HG03558 (cell line): ENCODE data around the gene IKZF4.
"Not testable (repeated sequence)": the region's sequence is repeated elsewhere in the genome, so short reads cannot be mapped to it uniquely, and the experiment has no call there.

Experiments
- ATAC-seq: cut with Tn5 transposase; IDR thresholded peaks from one replicate; pipeline ENCODE4 v1.9.1; 2021; ENCODE audit warnings: moderate number of reproducible peaks; ENCODE audit not compliant: unreplicated experiment; ENCODE audit errors: extremely low read depth

IKZF4 gene

DNA sequence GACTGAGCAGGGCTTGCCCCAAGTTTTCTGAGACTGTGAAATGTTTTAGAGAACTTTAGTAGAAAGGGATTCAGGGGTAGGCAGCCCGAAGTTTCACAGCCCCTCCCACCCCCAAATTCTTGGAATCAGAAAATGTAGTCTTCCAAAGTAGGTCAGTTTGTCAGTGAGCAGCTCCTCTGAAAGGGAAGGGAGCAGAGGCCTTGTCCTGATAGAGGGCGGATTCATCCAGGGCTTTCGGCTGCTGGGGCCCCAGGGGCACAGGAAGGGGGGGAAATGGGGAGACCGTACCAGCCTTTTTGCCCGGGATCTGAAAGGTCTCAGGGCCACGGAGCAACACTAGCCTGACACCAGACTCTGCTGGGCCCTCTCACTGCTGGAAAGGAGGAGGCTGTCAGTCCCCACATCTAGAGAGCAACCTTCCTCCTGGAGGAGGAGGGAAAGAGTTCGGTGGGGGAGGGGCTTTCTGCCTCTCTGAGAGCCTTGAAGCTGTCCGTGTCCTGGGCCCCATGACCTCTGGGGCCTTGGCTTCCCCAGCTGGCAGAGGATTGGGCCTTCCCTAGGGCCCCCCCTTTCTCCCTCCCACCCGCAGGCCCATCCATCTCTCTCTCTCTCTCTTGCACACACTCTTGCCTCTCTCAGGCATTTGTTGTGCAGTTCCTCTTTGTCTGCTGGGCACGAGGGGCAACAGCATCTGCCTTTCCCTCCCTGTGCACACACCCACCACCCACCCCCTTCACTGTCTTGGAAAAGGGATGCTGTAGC is at the start of gene IKZF4:
Gene IKZF4 (plus strand): TSS at position 621 of the 762 bp plus-strand sequence. CDS start 451 bp downstream, outside the sequence.
- no peak for ATAC-seq

DNA sequence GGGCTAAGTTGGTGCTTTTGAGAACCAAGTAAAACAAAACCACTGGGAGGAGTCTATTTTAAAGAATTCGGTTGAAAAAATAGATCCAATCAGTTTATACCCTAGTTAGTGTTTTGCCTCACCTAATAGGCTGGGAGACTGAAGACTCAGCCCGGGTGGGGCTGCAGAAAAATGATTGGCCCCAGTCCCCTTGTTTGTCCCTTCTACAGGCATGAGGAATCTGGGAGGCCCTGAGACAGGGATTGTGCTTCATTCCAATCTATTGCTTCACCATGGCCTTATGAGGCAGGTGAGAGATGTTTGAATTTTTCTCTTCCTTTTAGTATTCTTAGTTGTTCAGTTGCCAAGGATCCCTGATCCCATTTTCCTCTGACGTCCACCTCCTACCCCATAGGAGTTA is 48.8 kb upstream of the IKZF4 start:
- ATAC-seq = no peak

- no peak for ATAC-seq
Measured at GRCh38 chr12:55972456-55972855, 48.4 kb upstream of the IKZF4 start.

GRCh38 chr12:55972911-55973598 is 47.8 kb upstream of the IKZF4 start:
- ATAC-seq = no peak

- peak; percentile 79 for ATAC-seq
Measured at GRCh38 chr12:55973599-55974307, 47.1 kb upstream of the IKZF4 start, which contains the start of gene RAB5B. Gene RAB5B (plus strand): TSS chr12:55974078. CDS start chr12:55986961, 12,883 bp downstream.

DNA sequence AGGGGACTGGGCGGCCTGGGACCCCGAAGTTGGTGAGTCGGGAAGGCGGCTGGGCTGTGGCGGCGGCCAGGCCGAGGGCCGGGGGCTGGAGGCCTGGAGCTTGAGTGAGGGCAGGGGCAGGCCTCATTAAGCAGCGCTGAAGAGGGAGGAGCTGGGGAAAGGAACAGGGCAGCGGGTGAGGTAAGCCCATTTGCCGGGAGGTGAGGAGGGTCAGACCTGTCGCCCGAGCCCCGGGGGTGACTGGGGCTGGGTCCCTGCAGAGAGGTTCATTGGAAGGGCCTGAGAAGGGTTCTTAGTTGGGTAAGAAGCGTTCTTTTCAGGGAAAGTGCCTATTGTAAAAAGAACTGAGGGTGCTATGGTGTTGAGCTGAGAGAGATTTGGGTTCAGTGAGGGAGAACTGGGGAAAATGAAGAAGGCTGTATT is 46.5 kb upstream of the IKZF4 start:
- no peak for ATAC-seq

DNA sequence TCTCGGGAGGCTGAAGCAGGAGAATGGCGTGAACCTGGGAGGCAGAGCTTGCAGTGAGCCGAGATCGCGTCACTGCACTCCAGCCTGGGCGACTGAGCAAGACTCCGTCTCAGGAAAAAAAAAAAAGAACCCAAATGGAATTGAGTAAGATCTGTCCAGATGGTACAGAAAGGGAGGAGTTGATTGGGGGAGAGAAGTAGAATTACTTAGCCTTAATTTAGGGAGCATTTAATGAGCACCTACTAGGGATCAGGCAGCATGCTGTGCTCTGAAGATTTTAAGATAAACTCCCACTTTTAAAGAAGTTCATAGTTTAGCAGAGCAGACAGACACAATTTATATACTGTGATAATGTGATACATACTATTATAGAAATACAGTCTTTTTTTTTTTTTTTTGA is 42.5 kb upstream of the IKZF4 start:
- no peak for ATAC-seq

DNA sequence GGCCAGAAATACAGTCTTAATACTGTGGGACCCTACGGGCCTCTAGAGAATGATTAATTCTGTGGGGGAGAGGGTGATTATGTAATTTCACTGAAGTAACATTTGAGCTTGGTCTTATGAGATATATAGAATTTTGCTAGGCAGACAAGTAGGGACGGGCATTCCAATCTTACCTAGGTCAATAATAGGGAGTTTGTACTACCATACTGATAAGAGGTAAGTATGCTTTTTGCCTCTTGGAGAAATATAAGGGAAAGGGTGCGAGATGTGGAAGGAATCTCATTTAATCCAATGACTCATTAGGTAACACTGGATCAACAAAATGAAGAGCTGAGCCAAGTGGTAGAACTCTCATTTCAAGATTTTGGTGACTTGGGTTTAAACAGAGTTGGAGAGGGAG is 41.8 kb upstream of the IKZF4 start:
- ATAC-seq = no peak

GRCh38 chr12:55981882-55982281 is 39.0 kb upstream of the IKZF4 start:
- not testable (repeated sequence) for ATAC-seq

GRCh38 chr12:55982319-55982936 is 38.4 kb upstream of the IKZF4 start:
- no peak for ATAC-seq

GRCh38 chr12:55983232-55983842 is 37.5 kb upstream of the IKZF4 start:
- no peak for ATAC-seq

DNA sequence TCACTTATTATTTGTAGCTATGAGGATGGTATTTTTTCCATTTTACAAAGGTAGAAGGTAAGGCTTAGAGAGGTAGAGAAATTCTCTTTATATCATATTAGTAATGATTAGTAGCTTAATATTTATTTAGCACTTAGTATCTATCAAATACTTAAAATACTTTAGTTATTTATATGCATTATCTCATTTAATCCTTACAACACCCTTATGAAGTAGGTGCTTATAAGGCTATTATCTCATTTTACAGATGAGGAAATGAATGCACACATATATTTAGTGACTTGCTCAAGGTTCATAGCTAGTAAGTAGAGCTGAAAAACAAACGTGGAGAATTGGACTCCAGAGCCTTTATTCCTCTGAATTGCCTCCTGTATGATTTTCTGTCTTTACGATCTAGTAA is 36.0 kb upstream of the IKZF4 start:
- no peak for ATAC-seq

DNA sequence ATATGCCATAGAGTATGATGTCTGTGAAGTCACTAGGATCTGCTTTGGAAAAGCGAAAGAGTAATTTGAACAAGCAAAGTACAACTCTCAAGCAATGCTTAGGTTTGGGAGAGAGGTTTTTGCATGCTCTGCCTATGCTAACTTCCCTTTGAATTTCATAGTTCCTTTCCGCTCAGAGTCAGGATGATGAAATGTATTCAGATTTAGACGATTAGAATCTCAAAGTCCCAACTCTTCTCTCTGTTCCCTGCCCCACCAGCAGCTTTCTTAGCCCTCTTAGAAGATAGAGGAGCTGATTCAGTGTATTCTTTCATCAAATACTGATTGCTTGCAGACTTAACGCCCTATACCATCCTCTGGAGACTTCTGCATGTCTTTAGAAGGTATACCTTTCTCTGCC is 35.5 kb upstream of the IKZF4 start:
- no peak for ATAC-seq

- ATAC-seq = not testable (repeated sequence)
Measured at GRCh38 chr12:55985976-55986375, 34.9 kb upstream of the IKZF4 start.

DNA sequence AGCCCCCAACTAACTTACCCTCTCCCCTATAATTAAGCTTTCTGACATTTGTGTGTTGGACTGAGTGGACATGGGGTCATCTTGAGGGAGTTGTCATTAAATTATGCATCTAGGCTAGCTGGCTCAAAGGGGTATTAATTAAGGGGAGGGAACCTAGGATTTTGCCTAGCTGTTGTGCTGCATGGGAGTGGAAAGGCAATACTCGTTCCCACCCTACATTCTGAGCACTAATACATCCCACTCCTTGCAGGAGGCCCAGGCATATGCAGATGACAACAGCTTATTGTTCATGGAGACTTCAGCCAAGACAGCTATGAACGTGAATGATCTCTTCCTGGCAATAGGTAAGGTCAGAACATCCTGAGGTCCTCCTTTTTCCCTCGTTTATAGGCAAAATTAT is 29.7 kb upstream of the IKZF4 start:
- no peak for ATAC-seq

DNA sequence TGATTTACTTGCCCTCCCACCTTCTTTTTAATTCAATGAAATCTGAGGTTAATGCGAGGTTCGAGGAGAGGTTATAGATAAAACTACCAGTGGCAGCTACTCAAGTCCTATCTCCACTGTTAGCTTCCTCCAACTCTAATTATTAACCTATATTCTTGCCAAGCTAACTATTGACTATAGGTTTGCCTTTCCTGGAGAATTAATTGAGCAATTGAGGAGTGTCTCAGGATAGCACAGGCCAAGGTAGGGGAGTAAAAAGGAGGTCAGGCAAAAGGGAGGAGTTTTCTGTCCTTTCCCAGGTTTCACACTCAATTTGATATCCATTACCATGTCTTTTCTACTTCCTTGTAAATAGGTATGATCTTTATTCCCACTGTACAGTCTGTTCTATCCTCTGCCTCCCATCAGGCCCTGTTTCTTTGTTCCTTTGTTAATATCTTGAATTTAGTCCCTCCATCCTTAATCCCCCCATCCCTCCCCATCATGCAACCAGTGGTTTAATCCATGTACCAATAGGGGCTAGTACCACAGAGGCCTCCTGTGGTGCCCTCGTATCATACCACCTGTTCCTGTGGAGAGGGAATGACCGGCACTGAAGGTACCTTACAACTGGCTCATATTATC is 27.5 kb upstream of the IKZF4 start:
- no peak for ATAC-seq

DNA sequence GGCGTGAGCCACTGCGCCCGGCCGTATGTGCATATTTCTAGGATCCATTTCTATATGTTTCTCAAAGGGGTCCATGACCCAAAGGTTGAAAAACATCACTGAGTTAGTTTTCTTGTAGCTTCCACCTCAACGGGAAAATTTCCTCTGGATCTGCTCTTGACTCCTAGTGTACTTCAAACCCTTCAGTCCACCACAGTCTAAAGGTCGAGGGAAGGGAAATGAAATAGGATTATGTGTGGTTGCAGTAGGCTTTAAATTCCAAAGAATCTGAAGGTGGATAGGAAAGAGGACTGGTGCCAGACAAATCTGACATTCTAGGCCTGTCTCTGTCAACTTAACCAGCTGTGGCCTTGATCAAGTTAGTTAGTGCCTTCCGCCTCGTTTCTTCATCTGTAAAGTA is 25.5 kb upstream of the IKZF4 start:
- no peak for ATAC-seq

DNA sequence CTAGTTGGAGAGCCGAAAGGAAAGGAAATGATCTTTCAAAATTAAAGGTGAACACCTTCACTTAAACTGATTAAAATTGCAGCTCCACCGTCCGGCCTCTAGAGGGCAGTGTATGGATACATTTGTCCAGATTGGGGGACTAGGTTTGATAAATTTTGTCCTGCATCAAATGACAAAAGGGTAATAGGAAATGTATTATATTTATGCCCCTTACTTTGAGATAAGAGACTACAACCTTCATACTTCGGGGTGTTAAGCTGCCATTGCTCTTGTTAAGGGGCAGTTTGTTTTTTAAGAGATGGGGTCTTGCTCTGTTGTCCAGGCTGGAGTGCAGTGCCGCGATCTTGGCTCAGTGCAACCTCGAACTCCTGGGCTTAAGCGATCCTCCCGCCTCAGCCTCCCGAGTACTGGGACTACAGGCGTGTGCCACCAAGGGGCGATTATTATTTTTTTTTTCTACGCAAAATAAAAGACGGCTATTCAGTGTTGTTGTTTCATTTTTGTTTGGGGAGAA is 24.6 kb upstream of the IKZF4 start:
- ATAC-seq = no peak

- ATAC-seq = peak; percentile 90
Measured at GRCh38 chr12:55996715-55997534, 23.9 kb upstream of the IKZF4 start, which contains the start of gene SUOX. Gene SUOX (plus strand): TSS chr12:55997276. CDS start chr12:56002222, 4,946 bp downstream.
